ENCODE measurements around the gene OXCT2.
"Not testable (repeated sequence)": the region's sequence is repeated elsewhere in the genome, so short reads cannot be mapped to it uniquely, and the experiment has no call there.

DNA sequence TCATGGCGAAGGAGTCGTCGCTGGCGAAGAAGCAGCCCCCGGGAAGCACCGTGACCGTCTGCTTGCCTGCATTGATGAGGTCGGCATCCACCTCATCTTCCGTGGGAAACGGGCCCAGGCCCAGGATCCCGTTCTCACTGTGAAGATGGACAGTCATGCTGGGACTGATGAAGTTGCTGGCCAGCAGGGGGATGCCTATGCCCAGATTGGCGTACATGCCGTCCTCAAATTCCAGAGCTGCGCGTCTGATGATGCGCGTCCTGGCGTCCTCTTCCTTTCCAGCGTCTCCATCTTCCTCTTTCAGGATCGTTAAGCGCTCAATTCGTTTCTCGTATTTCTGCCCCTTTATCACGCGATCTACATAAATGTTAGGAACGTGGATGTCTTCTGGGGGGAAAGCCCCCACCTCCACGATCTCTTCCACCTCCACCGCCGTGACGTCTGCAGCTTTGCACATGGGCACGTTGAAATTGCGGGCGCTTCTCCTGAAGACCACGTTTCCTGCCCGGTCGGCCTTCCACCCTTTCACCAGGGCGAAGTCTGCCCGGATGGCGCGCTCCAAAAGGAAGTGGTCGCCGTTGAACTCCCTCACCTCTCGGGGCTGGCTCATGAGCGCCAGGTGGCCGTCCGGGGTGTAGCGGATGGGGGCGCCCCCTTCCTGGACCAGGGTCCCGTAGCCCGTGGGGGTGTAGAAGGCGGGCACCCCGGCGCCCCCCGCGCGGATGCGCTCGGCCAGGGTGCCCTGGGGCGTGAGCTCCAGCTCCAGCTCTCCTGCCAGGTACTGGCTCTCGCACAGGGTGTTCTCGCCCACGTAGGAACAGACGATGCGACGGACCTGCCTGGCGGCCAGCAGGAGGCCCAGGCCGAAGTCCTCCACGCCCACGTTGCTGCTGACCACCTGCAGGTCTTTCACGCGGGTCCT, 787 bp downstream of the OXCT2 start:
- TF ChIP-seq, protein P1, sequence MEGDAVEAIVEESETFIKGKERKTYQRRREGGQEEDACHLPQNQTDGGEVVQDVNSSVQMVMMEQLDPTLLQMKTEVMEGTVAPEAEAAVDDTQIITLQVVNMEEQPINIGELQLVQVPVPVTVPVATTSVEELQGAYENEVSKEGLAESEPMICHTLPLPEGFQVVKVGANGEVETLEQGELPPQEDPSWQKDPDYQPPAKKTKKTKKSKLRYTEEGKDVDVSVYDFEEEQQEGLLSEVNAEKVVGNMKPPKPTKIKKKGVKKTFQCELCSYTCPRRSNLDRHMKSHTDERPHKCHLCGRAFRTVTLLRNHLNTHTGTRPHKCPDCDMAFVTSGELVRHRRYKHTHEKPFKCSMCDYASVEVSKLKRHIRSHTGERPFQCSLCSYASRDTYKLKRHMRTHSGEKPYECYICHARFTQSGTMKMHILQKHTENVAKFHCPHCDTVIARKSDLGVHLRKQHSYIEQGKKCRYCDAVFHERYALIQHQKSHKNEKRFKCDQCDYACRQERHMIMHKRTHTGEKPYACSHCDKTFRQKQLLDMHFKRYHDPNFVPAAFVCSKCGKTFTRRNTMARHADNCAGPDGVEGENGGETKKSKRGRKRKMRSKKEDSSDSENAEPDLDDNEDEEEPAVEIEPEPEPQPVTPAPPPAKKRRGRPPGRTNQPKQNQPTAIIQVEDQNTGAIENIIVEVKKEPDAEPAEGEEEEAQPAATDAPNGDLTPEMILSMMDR (IDR thresholded peaks at IDR 0.05) = not testable (repeated sequence)
- TF ChIP-seq EZH2 (IDR thresholded peaks at IDR 0.05) = not testable (repeated sequence)

All from neural progenitor cell (in vitro differentiated cells).